H1 (cell line): ENCODE data around the gene PPP2R2B. TPM values are rescaled to one million over a fixed set of nuclear protein-coding genes. Genes with fewer than 3 reads are reported as not detected.

Experiments used
- CTCF ChIA-PET: fragments of 300-600 bp; sonication (Branson Sonifier 250); formaldehyde crosslinking; loops from one replicate; lab custom pipeline; 2021; ENCODE audit not compliant: partially characterized antibody; lab: Charles Lee
- POLR2A ChIA-PET: fragments of 300-600 bp; sonication (Branson Sonifier 250); formaldehyde crosslinking; loops from one replicate; lab custom pipeline; 2021; ENCODE audit warnings: inconsistent platforms; ENCODE audit not compliant: partially characterized antibody; lab: Charles Lee
- DNase-seq, 2 experiments: peaks; one replicate each; pipeline versions ENCODE4 v3.0.0 to v3.0.0-alpha.2; 2010 to 2022; ENCODE audit warnings: low spot score in 2 of 2, low read depth in 1 of 2, mixed read lengths in 1 of 2
- FAIRE-seq: peaks from 2 replicates; lab custom pipeline; 2011; peaks lifted over from hg19 to GRCh38; lab: Jason Lieb, UNC
- H2AFZ ChIP-seq: 2 replicates; pipeline ENCODE4 v1.8.1; 2012; ENCODE audit warnings: low read length, inconsistent platforms
- H2AK5ac ChIP-seq: 2 replicates; pipeline ENCODE4 v1.6.1; 2013; ENCODE audit warnings: low read depth, low read length
- H2BK120ac ChIP-seq: replicated peaks from 2 replicates; pipeline ENCODE3; 2013; ENCODE audit warnings: low read depth, low read length, inconsistent platforms
- H2BK12ac ChIP-seq: 2 replicates; pipeline ENCODE4 v1.6.1; 2013; ENCODE audit warnings: low read depth, low read length
- H2BK15ac ChIP-seq: 2 replicates; pipeline ENCODE4 v1.6.1; 2013; ENCODE audit warnings: low read length
- H2BK20ac ChIP-seq: 2 replicates; pipeline ENCODE4 v1.6.1; 2013; ENCODE audit warnings: low read length
- H2BK5ac ChIP-seq: 2 replicates; pipeline ENCODE4 v1.6.1; 2013; ENCODE audit warnings: low read depth, low read length
- H3K14ac ChIP-seq: 2 replicates; pipeline ENCODE4 v1.6.1; 2013; ENCODE audit warnings: inconsistent platforms; ENCODE audit not compliant: insufficient read length
- H3K18ac ChIP-seq: 2 replicates; pipeline ENCODE4 v1.6.1; 2013; ENCODE audit warnings: low read length; ENCODE audit errors: extremely low read depth
- H3K23ac ChIP-seq: 2 replicates; pipeline ENCODE4 v1.6.1; 2013; ENCODE audit warnings: inconsistent platforms; ENCODE audit not compliant: insufficient read length
- H3K23me2 ChIP-seq: 2 replicates; pipeline ENCODE4 v1.6.1; 2013; ENCODE audit warnings: low read depth, low read length
- H3K27ac ChIP-seq: 2 replicates; pipeline ENCODE4 v1.6.1; 2011; ENCODE audit warnings: low read depth, low read length, inconsistent platforms
- H3K27me3 ChIP-seq, 4 experiments: replicated peaks in 1 of 4; 1 replicate in 1 of 4; 2 replicates in 3 of 4; pipeline versions ENCODE4 v1.6.1 to v1.8.1; 2011 to 2013; ENCODE audit warnings: low read length in 3 of 4, mild to moderate bottlenecking in 3 of 4, inconsistent platforms in 2 of 4, mixed read lengths in 2 of 4, moderate library complexity in 1 of 4; ENCODE audit not compliant: control insufficient read depth in 3 of 4, insufficient read depth in 3 of 4; ENCODE audit errors: extremely low read depth in 1 of 4
- H3K36me3 ChIP-seq, 4 experiments: 2 replicates each; pipeline versions ENCODE4 v1.6.1 to v1.8.1; 2011 to 2013; ENCODE audit warnings: mild to moderate bottlenecking in 4 of 4, low read length in 3 of 4, moderate library complexity in 2 of 4, control low read depth in 1 of 4, inconsistent platforms in 1 of 4; ENCODE audit not compliant: insufficient read depth in 4 of 4, control insufficient read depth in 2 of 4
- H3K4ac ChIP-seq: replicated peaks from 2 replicates; pipeline ENCODE3; 2013; ENCODE audit warnings: low read length, low read depth, mixed read lengths, inconsistent platforms; ENCODE audit not compliant: insufficient read length
- H3K4me1 ChIP-seq, 4 experiments: replicated peaks in 1 of 4; 1 replicate in 1 of 4; 2 replicates in 3 of 4; pipeline versions ENCODE4 v1.6.1 to v1.8.1; 2011 to 2013; ENCODE audit warnings: low read length in 3 of 4, inconsistent platforms in 2 of 4, mixed read lengths in 1 of 4; ENCODE audit not compliant: insufficient read depth in 4 of 4, control insufficient read depth in 3 of 4
- H3K4me2 ChIP-seq, 2 experiments: 2 replicates each; pipeline versions ENCODE4 v1.6.1 to v1.8.1; 2011 to 2013; ENCODE audit warnings: low read depth in 2 of 2, low read length in 2 of 2, control low read depth in 1 of 2, inconsistent platforms in 1 of 2, mild to moderate bottlenecking in 1 of 2; ENCODE audit not compliant: insufficient read depth in 1 of 2
- H3K4me3 ChIP-seq, 4 experiments: fragments of 200-600, 300-600 bp in 1 of 4; sonication (generic), shearing (Covaris generic), sonication (Bioruptor Twin) in 1 of 4; 2 replicates each; pipeline versions ENCODE4 v1.5.1 to v1.8.1; 2011 to 2016; ENCODE audit warnings: low read length in 4 of 4, low read depth in 3 of 4, control low read depth in 2 of 4, inconsistent platforms in 2 of 4, mild to moderate bottlenecking in 2 of 4, mixed read lengths in 1 of 4, moderate library complexity in 1 of 4; ENCODE audit not compliant: insufficient read depth in 2 of 4; ENCODE audit errors: extremely low read depth in 1 of 4
- H3K56ac ChIP-seq: replicated peaks from 2 replicates; pipeline ENCODE3; 2013; ENCODE audit warnings: low read depth, mild to moderate bottlenecking, mixed read lengths, low read length, inconsistent platforms; ENCODE audit not compliant: insufficient read length
- H3K79me1 ChIP-seq: 2 replicates; pipeline ENCODE4 v1.6.1; 2013; ENCODE audit warnings: low read depth, low read length, control low read depth
- H3K79me2 ChIP-seq, 2 experiments: 2 replicates each; pipeline versions ENCODE4 v1.6.1 to v1.8.1; 2012 to 2013; ENCODE audit warnings: low read length in 2 of 2, mild to moderate bottlenecking in 2 of 2, inconsistent platforms in 1 of 2; ENCODE audit not compliant: insufficient read depth in 2 of 2, control insufficient read depth in 1 of 2
- H3K9ac ChIP-seq, 4 experiments: replicated peaks in 1 of 4; 1 replicate in 1 of 4; 2 replicates in 3 of 4; pipeline versions ENCODE4 v1.6.1 to v1.8.1; 2011 to 2013; ENCODE audit warnings: low read depth in 3 of 4, low read length in 3 of 4, control low read depth in 2 of 4, mild to moderate bottlenecking in 2 of 4, moderate library complexity in 2 of 4, inconsistent platforms in 1 of 4; ENCODE audit errors: extremely low read depth in 1 of 4
- H3K9me3 ChIP-seq, 2 experiments: 2 replicates each; pipeline versions ENCODE4 v1.6.1 to v1.8.1; 2012 to 2013; ENCODE audit warnings: mild to moderate bottlenecking in 2 of 2, moderate library complexity in 2 of 2, control low read depth in 1 of 2, inconsistent platforms in 1 of 2, low read depth in 1 of 2, low read length in 1 of 2, mixed read lengths in 1 of 2; ENCODE audit not compliant: insufficient read depth in 2 of 2
- H4K20me1 ChIP-seq, 2 experiments: replicated peaks in 1 of 2; 2 replicates each; pipeline versions ENCODE3 to v1.8.1; 2011 to 2013; ENCODE audit warnings: inconsistent platforms in 2 of 2, low read length in 2 of 2, mild to moderate bottlenecking in 1 of 2; ENCODE audit not compliant: insufficient read depth in 2 of 2, control insufficient read depth in 1 of 2
- H4K5ac ChIP-seq: 2 replicates; pipeline ENCODE4 v1.6.1; 2013; ENCODE audit warnings: low read length, low read depth, mixed read lengths, inconsistent platforms; ENCODE audit not compliant: insufficient read length
- H4K8ac ChIP-seq: 2 replicates; pipeline ENCODE4 v1.8.0; 2013; ENCODE audit warnings: mild to moderate bottlenecking, moderate library complexity, low read length, inconsistent platforms; ENCODE audit not compliant: insufficient read depth; ENCODE audit errors: extremely low read depth
- H4K91ac ChIP-seq: replicated peaks from 2 replicates; pipeline ENCODE3; 2013; ENCODE audit warnings: low read length, mixed read lengths, inconsistent platforms; ENCODE audit not compliant: insufficient read length
- CBX8 ChIP-seq: fragments of 300-800, 300-1000 bp; sonication (generic); IDR thresholded peaks from 2 replicates; pipeline ENCODE4 v1.7.1; 2016; ENCODE audit warnings: low read depth, low read length, borderline replicate concordance
- CEBPB ChIP-seq: IDR thresholded peaks from 2 replicates; pipeline ENCODE4 v1.6.1; 2012; ENCODE audit warnings: low read depth, low read length
- CHD1 ChIP-seq: IDR thresholded peaks from 2 replicates; pipeline ENCODE4 v1.6.1; 2012; ENCODE audit warnings: low read depth, low read length, improper control_type of control experiment
- EZH2 ChIP-seq: fragments of 200-600 bp; sonication (generic); IDR thresholded peaks from 2 replicates; pipeline ENCODE4 v1.7.1; 2012; ENCODE audit warnings: low read depth, mild to moderate bottlenecking, moderate library complexity, low read length, inconsistent platforms; ENCODE audit not compliant: severe bottlenecking
- HDAC2 ChIP-seq, 2 experiments: fragments of 300-600 bp in 1 of 2; sonication (generic) in 1 of 2; IDR thresholded peaks; 2 replicates each; pipeline ENCODE4 v1.6.1; 2011 to 2012; ENCODE audit warnings: low read depth in 2 of 2, low read length in 2 of 2, mild to moderate bottlenecking in 2 of 2, moderate library complexity in 2 of 2, borderline replicate concordance in 1 of 2, inconsistent platforms in 1 of 2
- JUN ChIP-seq: IDR thresholded peaks from 2 replicates; pipeline ENCODE4 v1.6.1; 2011; ENCODE audit warnings: low read depth, mild to moderate bottlenecking, improper control_type of control experiment, low read length
- JUND ChIP-seq: IDR thresholded peaks from 2 replicates; pipeline ENCODE4 v1.6.1; 2011; ENCODE audit warnings: mild to moderate bottlenecking, improper control_type of control experiment, low read length
- KDM4A ChIP-seq: IDR thresholded peaks from one replicate; pipeline ENCODE4 v1.7.1; 2012; ENCODE audit warnings: low read depth, mild to moderate bottlenecking, moderate library complexity, low read length, inconsistent platforms; ENCODE audit not compliant: severe bottlenecking
- PHF8 ChIP-seq: fragments of 200-600 bp; sonication (generic); conservative IDR thresholded peaks from 2 replicates; pipeline ENCODE4 v1.7.1; 2012; ENCODE audit warnings: low read depth, mild to moderate bottlenecking, inconsistent platforms, low read length, moderate library complexity
- RAD21 ChIP-seq, 2 experiments: IDR thresholded peaks in 1 of 2; conservative IDR thresholded peaks in 1 of 2; 2 replicates each; pipeline ENCODE4 v1.6.1; 2011; ENCODE audit warnings: low read depth in 2 of 2, low read length in 2 of 2, improper control_type of control experiment in 1 of 2, inconsistent platforms in 1 of 2, mild to moderate bottlenecking in 1 of 2, moderate library complexity in 1 of 2
- SRF ChIP-seq: IDR thresholded peaks from 2 replicates; pipeline ENCODE4 v1.6.1; 2011; ENCODE audit warnings: mild to moderate bottlenecking, low read depth, low read length, moderate library complexity
- TAF1 ChIP-seq: IDR thresholded peaks from 2 replicates; pipeline ENCODE4 v1.6.1; 2011; ENCODE audit warnings: mild to moderate bottlenecking, low read depth, low read length
- TEAD4 ChIP-seq: IDR thresholded peaks from 2 replicates; pipeline ENCODE4 v1.6.1; 2012; ENCODE audit warnings: low read depth, low read length, inconsistent platforms, mixed read lengths
- WGBS, 2 experiments: shearing (Covaris generic) in 1 of 2; methylation state at CpG; one replicate each; pipeline versions ENCODE4 v1.1.6 to v1.1.7; 2013 to 2015; ENCODE audit warnings: low lambda C conversion rate in 2 of 2, mixed read lengths in 2 of 2, inconsistent platforms in 1 of 2, low coverage in 1 of 2, missing lambda C conversion rate in 1 of 2; ENCODE audit not compliant: insufficient replicate concordance in 2 of 2, insufficient coverage in 1 of 2, insufficient read length in 1 of 2; ENCODE audit errors: extremely low coverage in 1 of 2, missing lambda C conversion rate in 1 of 2; 5-methylcytosine and 5-hydroxymethylcytosine counted together
- polyA plus RNA-seq, 7 experiments: library from polyadenylated mRNA; depleted of rRNA in 3 of 7; stranded (reverse) in 5 of 7; unstranded in 2 of 7; fragments of >200 nt in 5 of 7; fragments of 200-250 nt in 2 of 7; gene quantifications; 1 replicate in 5 of 7; 2 replicates in 1 of 7; 4 replicates in 1 of 7; pipeline versions ENCODE4 v1.2.1 to v1.2.3, GENCODE V29; 2011 to 2013; ENCODE audit warnings: missing spikeins in 2 of 7, mixed read lengths in 2 of 7
- total RNA-seq: library from RNA; stranded (reverse); fragmentation: NEBNext Ultra II Directional; extraction: Animal tissue kit (Norgen Biotek cat#: 25700); gene quantifications from 2 replicates; pipeline ENCODE4 v1.2.1, GENCODE V29; 2021

PPP2R2B gene
- total and polyA plus RNA-seq, 2 of the 8 experiments (the other 6 are each of a cell fraction or from before 2014, with no cell fraction given), result 21.1 to 37.1 TPM

GRCh38 chr5:146699138-146699537 lies 179.4 kb downstream of the PPP2R2B start:
- Histone ChIP-seq H3K23ac (no peak overlapping the region), H3K9me3 (no peaks in the 10 kb centered on the region), H3K79me1 (no peaks in the 10 kb centered on the region), H2BK120ac (no peak overlapping the region), H3K18ac (no peak overlapping the region), H3K9ac (no peak overlapping the region), H2BK15ac (no peak overlapping the region), H3K27ac (no peak overlapping the region), H2BK12ac (no peak overlapping the region), H3K79me2 (no peaks in the 10 kb centered on the region), H3K4ac (no peak overlapping the region), H4K5ac (no peak overlapping the region), H3K23me2 (no peaks in the 10 kb centered on the region), H4K20me1 (no peaks in the 10 kb centered on the region), H3K4me3 (no peak overlapping the region), H2BK5ac (no peak overlapping the region), H4K91ac (no peak overlapping the region), H2AFZ (no peak overlapping the region), H3K4me1 (peaks cover 0 to 5% (median 4%) of the 10 kb centered on the region in 4 experiments; a peak in 5 of 7 replicates), H2BK20ac (no peak overlapping the region), H3K27me3 (no peaks in the 10 kb centered on the region), H2AK5ac (no peak overlapping the region), H4K8ac (no peak overlapping the region), H3K56ac (no peak overlapping the region), H3K36me3 (no peaks in the 10 kb centered on the region), H3K4me2 (no peak overlapping the region), H3K14ac (no peak overlapping the region)
- WGBS, 2 experiments, result 92% methylated on average over 3 of the region's 3 CpGs; no CpG with 5 or more reads in 1 of the 2 experiments
- ChIA-PET POLR2A (interaction anchor here (0.7 to 1.2 kb wide), 3 partner anchors 10 to 14 kb away, joined by 3 to 4 read pairs (median 3); no protein-coding TSS in a partner anchor), CTCF (interaction anchor here (0.8 to 1.8 kb wide), 7 partner anchors 9 to 267 kb away, joined by 3 to 7 read pairs (median 4); no protein-coding TSS in a partner anchor)
- DNase-seq (no peak), FAIRE-seq (no peak)
- TF ChIP-seq JUND, result no peak
- TF ChIP-seq HDAC2 (IDR thresholded peaks at IDR 0.05; ENCODE audit: borderline replicate concordance in 1 of 2, low read depth in 2 of 2, low read length in 2 of 2), result no peak
- TF ChIP-seq JUN, result no peak
- no peak for TF ChIP-seq TAF1
- no peak for TF ChIP-seq RAD21 (IDR thresholded peaks at IDR 0.05 in 1 of 2, conservative IDR thresholded peaks at IDR 0.05 in 1 of 2; ENCODE audit: low read depth in 2 of 2, low read length in 2 of 2)
- TF ChIP-seq KDM4A, result no peak
- TF ChIP-seq EZH2, result no peak
- no peak for TF ChIP-seq PHF8
- no peak for TF ChIP-seq CHD1
- TF ChIP-seq CBX8, result no peak
- no peak for TF ChIP-seq TEAD4
- TF ChIP-seq SRF, result no peak
- TF ChIP-seq CEBPB, result no peak
